H1 (cell line): Measurements from ENCODE around the gene PLEKHG3. TPM values are rescaled to one million over a fixed set of nuclear protein-coding genes. Genes with fewer than 3 reads are reported as not detected.

ENCODE experiments used
- ASH2L ChIP-seq: fragments of 200-600, 300-600 bp; sonication (generic); IDR thresholded peaks from one replicate; pipeline ENCODE4 v1.7.1; 2017; ENCODE audit warnings: low read length
- CBX8 ChIP-seq: fragments of 300-800, 300-1000 bp; sonication (generic); IDR thresholded peaks from 2 replicates; pipeline ENCODE4 v1.7.1; 2016; ENCODE audit warnings: low read depth, low read length, borderline replicate concordance
- CHD1 ChIP-seq: IDR thresholded peaks from 2 replicates; pipeline ENCODE4 v1.6.1; 2012; ENCODE audit warnings: low read depth, low read length, improper control_type of control experiment
- KDM5A ChIP-seq: fragments of 200-600 bp; IDR thresholded peaks from 2 replicates; pipeline ENCODE4 v1.7.1; 2012; ENCODE audit warnings: mild to moderate bottlenecking, low read length, inconsistent platforms, mixed read lengths
- MAFK ChIP-seq: IDR thresholded peaks from 2 replicates; pipeline ENCODE4 v1.6.1; 2012; ENCODE audit warnings: low read depth, mild to moderate bottlenecking, improper control_type of control experiment, low read length
- RXRA ChIP-seq: IDR thresholded peaks from 2 replicates; pipeline ENCODE4 v1.6.1; 2011; ENCODE audit warnings: low read depth, mild to moderate bottlenecking, low read length, moderate library complexity; ENCODE audit not compliant: insufficient read depth
- SP1 ChIP-seq: IDR thresholded peaks from 2 replicates; pipeline ENCODE4 v1.6.1; 2011; ENCODE audit warnings: low read depth, low read length
- TAF1 ChIP-seq: IDR thresholded peaks from 2 replicates; pipeline ENCODE4 v1.6.1; 2011; ENCODE audit warnings: mild to moderate bottlenecking, low read depth, low read length
- polyA plus RNA-seq, 7 experiments: library from polyadenylated mRNA; depleted of rRNA in 3 of 7; stranded (reverse) in 5 of 7; unstranded in 2 of 7; fragments of >200 nt in 5 of 7; fragments of 200-250 nt in 2 of 7; gene quantifications; 1 replicate in 5 of 7; 2 replicates in 1 of 7; 4 replicates in 1 of 7; pipeline versions ENCODE4 v1.2.1 to v1.2.3, GENCODE V29; 2011 to 2013; ENCODE audit warnings: missing spikeins in 2 of 7, mixed read lengths in 2 of 7
- total RNA-seq: library from RNA; stranded (reverse); fragmentation: NEBNext Ultra II Directional; extraction: Animal tissue kit (Norgen Biotek cat#: 25700); gene quantifications from 2 replicates; pipeline ENCODE4 v1.2.1, GENCODE V29; 2021
- TF ChIP-seq, protein P1 (sequence below): fragments of 300-600 bp; sonication (generic); IDR thresholded peaks from 2 replicates; pipeline ENCODE4 v1.7.1; 2012; ENCODE audit warnings: low read length, moderate library complexity, mild to moderate bottlenecking, inconsistent platforms; ENCODE audit not compliant: insufficient replicate concordance
- TF ChIP-seq, protein P2 (sequence below): IDR thresholded peaks from 2 replicates; pipeline ENCODE4 v1.6.1; 2011; ENCODE audit warnings: low read depth, mild to moderate bottlenecking, low read length; ENCODE audit not compliant: insufficient read depth

The PLEKHG3 gene
- total and polyA plus RNA-seq, 2 of the 8 experiments (the other 6 are each of a cell fraction or from before 2014, with no cell fraction given), result 43.4 to 90.6 TPM

DNA sequence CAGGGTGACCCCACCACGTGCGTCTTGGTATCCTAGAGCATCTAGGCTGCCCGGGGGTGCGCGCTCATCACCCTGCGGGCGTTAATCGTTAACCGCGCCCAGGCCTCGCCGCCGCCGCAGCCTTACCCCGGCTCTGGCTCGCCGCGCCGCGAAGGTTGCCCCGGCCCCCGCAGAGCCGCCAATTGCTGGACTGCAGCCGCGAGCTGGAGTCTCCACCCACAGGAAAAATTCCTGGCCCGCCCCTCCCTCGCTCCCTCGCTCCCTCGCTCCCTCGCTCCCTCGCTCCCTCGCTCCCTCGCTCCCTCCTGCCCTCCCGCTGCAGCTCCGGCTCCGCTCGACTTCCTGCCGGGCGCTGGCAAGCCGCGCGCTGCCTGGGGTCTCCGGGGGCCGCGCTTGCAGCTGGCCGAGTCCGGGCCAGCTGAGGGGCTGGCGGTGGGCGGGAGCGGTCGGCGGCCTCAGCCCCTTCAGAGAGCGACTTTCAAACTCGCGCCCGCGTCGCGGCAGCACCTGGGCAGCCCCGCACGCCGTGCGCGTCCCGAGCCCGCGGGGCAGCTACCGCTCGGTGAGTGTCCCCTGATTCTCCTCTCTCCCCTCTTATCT, at the start of gene PLEKHG3 (continued):
- TF ChIP-seq, protein P1, sequence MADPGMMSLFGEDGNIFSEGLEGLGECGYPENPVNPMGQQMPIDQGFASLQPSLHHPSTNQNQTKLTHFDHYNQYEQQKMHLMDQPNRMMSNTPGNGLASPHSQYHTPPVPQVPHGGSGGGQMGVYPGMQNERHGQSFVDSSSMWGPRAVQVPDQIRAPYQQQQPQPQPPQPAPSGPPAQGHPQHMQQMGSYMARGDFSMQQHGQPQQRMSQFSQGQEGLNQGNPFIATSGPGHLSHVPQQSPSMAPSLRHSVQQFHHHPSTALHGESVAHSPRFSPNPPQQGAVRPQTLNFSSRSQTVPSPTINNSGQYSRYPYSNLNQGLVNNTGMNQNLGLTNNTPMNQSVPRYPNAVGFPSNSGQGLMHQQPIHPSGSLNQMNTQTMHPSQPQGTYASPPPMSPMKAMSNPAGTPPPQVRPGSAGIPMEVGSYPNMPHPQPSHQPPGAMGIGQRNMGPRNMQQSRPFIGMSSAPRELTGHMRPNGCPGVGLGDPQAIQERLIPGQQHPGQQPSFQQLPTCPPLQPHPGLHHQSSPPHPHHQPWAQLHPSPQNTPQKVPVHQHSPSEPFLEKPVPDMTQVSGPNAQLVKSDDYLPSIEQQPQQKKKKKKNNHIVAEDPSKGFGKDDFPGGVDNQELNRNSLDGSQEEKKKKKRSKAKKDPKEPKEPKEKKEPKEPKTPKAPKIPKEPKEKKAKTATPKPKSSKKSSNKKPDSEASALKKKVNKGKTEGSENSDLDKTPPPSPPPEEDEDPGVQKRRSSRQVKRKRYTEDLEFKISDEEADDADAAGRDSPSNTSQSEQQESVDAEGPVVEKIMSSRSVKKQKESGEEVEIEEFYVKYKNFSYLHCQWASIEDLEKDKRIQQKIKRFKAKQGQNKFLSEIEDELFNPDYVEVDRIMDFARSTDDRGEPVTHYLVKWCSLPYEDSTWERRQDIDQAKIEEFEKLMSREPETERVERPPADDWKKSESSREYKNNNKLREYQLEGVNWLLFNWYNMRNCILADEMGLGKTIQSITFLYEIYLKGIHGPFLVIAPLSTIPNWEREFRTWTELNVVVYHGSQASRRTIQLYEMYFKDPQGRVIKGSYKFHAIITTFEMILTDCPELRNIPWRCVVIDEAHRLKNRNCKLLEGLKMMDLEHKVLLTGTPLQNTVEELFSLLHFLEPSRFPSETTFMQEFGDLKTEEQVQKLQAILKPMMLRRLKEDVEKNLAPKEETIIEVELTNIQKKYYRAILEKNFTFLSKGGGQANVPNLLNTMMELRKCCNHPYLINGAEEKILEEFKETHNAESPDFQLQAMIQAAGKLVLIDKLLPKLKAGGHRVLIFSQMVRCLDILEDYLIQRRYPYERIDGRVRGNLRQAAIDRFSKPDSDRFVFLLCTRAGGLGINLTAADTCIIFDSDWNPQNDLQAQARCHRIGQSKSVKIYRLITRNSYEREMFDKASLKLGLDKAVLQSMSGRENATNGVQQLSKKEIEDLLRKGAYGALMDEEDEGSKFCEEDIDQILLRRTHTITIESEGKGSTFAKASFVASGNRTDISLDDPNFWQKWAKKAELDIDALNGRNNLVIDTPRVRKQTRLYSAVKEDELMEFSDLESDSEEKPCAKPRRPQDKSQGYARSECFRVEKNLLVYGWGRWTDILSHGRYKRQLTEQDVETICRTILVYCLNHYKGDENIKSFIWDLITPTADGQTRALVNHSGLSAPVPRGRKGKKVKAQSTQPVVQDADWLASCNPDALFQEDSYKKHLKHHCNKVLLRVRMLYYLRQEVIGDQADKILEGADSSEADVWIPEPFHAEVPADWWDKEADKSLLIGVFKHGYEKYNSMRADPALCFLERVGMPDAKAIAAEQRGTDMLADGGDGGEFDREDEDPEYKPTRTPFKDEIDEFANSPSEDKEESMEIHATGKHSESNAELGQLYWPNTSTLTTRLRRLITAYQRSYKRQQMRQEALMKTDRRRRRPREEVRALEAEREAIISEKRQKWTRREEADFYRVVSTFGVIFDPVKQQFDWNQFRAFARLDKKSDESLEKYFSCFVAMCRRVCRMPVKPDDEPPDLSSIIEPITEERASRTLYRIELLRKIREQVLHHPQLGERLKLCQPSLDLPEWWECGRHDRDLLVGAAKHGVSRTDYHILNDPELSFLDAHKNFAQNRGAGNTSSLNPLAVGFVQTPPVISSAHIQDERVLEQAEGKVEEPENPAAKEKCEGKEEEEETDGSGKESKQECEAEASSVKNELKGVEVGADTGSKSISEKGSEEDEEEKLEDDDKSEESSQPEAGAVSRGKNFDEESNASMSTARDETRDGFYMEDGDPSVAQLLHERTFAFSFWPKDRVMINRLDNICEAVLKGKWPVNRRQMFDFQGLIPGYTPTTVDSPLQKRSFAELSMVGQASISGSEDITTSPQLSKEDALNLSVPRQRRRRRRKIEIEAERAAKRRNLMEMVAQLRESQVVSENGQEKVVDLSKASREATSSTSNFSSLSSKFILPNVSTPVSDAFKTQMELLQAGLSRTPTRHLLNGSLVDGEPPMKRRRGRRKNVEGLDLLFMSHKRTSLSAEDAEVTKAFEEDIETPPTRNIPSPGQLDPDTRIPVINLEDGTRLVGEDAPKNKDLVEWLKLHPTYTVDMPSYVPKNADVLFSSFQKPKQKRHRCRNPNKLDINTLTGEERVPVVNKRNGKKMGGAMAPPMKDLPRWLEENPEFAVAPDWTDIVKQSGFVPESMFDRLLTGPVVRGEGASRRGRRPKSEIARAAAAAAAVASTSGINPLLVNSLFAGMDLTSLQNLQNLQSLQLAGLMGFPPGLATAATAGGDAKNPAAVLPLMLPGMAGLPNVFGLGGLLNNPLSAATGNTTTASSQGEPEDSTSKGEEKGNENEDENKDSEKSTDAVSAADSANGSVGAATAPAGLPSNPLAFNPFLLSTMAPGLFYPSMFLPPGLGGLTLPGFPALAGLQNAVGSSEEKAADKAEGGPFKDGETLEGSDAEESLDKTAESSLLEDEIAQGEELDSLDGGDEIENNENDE, result no peak
- TF ChIP-seq MAFK (no peak), SP1 (no peak), CHD1 (no peak), KDM5A (no peak), RXRA (no peak), ASH2L (peak; percentile 95), CBX8 (no peak), TAF1 (peak; percentile 24; the same call in 1 of the 2 replicates)
- TF ChIP-seq, protein P2, sequence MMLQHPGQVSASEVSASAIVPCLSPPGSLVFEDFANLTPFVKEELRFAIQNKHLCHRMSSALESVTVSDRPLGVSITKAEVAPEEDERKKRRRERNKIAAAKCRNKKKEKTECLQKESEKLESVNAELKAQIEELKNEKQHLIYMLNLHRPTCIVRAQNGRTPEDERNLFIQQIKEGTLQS, result no peak
